Memory B cell (primary cell): ENCODE results near the gene MYH14.

Experiments used
- ATAC-seq: fragments of 150-1000 bp; cut with Tn5 transposase; 2 replicates; pipeline ENCODE4 v1.10.0; 2021; ENCODE audit warnings: low read depth, mild to moderate bottlenecking, moderate library complexity
- DNase-seq, 2 donors: peaks; one replicate each; pipeline ENCODE4 v3.0.0; 2022; ENCODE audit warnings: low spot score in 2 of 2
- H3K27ac Mint-ChIP-seq: one replicate; pipeline ENCODE4 v1.8.0; 2022; ENCODE audit warnings: mild to moderate bottlenecking, moderate library complexity, mixed read lengths
- H3K27me3 Mint-ChIP-seq: one replicate; pipeline ENCODE4 v1.8.0; 2022; ENCODE audit warnings: mixed read lengths
- H3K36me3 Mint-ChIP-seq: one replicate; pipeline ENCODE4 v1.8.0; 2022; ENCODE audit warnings: mild to moderate bottlenecking, mixed read lengths
- H3K4me1 Mint-ChIP-seq: one replicate; pipeline ENCODE4 v1.8.0; 2022; ENCODE audit warnings: mixed read lengths
- H3K4me3 Mint-ChIP-seq: one replicate; pipeline ENCODE4 v1.8.0; 2022; ENCODE audit warnings: mild to moderate bottlenecking, moderate library complexity, mixed read lengths
- H3K9me3 Mint-ChIP-seq: one replicate; pipeline ENCODE4 v1.8.0; 2022; ENCODE audit warnings: mixed read lengths

The MYH14 gene

DNA sequence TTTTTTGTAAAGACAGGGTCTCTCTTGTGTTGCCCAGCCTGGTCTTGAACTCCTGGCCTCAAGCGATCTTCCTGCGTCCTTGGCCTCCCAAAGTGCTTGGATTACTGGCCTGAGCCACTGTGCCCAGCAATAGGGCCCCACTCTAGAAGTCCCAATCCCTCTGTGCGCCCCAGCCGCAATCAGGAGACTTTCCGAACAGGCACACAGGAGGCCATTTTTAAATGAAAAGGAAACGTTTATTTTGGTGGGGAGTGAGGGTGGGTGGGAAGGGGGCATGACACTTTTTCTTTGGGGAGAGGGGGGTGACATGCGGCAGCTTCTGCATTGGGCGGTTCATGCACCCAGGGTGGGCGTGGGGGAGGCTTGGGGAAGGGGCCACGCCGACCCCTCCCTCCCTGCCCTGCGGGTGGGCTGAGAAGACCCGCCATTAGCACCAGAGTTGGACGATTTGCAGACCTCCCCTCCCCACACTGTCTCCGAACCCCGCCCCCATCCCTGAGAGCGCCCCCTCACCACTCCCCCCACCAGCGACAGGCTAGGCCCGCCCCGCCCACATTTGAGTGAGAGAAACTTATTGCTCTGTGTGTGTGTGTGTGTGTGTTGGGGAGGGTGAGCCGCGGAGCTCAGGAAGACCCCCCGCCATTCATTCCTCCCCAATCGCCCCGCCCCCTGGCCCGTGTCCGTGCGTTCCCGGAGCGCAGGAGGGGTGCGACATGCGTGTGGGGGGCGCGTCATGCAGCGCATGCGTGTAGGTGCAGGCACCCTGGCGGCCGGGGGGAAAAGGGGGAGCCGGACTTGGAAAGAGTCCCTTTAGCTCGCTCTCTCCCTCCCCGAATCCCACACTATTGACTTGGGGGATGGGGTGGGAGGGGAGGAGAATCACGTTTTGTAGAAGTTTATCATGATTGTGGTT lies 108.6 kb downstream of the MYH14 start:
- Mint-ChIP-seq H3K27me3 (peaks cover 47% of the 10 kb centered on the region), H3K4me3 (no peak overlapping the region), H3K36me3 (peaks cover 2% of the 10 kb centered on the region), H3K9me3 (peaks cover 1% of the 10 kb centered on the region), H3K27ac (no peak overlapping the region), H3K4me1 (peaks cover 20% of the 10 kb centered on the region)
- no peak for DNase-seq
- no peak for ATAC-seq

GRCh38 chr19:50312967-50313811 lies 109.8 kb downstream of the MYH14 start:
- ATAC-seq, result no peak
- H3K9me3 Mint-ChIP-seq, result peaks cover 1% of the 10 kb centered on the region
- H3K4me3 Mint-ChIP-seq, result no peak overlapping the region
- H3K27me3 Mint-ChIP-seq, result peaks cover 49% of the 10 kb centered on the region
- H3K4me1 Mint-ChIP-seq, result peaks cover 20% of the 10 kb centered on the region
- no peak overlapping the region for H3K27ac Mint-ChIP-seq
- peaks cover 8% of the 10 kb centered on the region for H3K36me3 Mint-ChIP-seq
- no peak for DNase-seq

- Mint-ChIP-seq H3K36me3 (peaks cover 8% of the 10 kb centered on the region), H3K4me1 (peaks cover 20% of the 10 kb centered on the region), H3K27ac (no peak overlapping the region), H3K27me3 (peaks cover 43% of the 10 kb centered on the region), H3K9me3 (peaks cover 1% of the 10 kb centered on the region), H3K4me3 (peak overlapping the region; percentile 18)
- DNase-seq, result no peak
- ATAC-seq, result peak; percentile 34
Measured at GRCh38 chr19:50313812-50314536, 110.6 kb downstream of the MYH14 start.

- no peak for DNase-seq
- peaks cover 36% of the 10 kb centered on the region for H3K27me3 Mint-ChIP-seq
- H3K9me3 Mint-ChIP-seq, result peaks cover 1% of the 10 kb centered on the region
- no peak for ATAC-seq
- H3K4me1 Mint-ChIP-seq, result peaks cover 20% of the 10 kb centered on the region
- peak overlapping the region; percentile 6 for H3K27ac Mint-ChIP-seq
- peak overlapping the region; percentile 41 for H3K4me3 Mint-ChIP-seq
- peaks cover 14% of the 10 kb centered on the region for H3K36me3 Mint-ChIP-seq
Measured at GRCh38 chr19:50314724-50315708, 111.6 kb downstream of the MYH14 start.

DNA sequence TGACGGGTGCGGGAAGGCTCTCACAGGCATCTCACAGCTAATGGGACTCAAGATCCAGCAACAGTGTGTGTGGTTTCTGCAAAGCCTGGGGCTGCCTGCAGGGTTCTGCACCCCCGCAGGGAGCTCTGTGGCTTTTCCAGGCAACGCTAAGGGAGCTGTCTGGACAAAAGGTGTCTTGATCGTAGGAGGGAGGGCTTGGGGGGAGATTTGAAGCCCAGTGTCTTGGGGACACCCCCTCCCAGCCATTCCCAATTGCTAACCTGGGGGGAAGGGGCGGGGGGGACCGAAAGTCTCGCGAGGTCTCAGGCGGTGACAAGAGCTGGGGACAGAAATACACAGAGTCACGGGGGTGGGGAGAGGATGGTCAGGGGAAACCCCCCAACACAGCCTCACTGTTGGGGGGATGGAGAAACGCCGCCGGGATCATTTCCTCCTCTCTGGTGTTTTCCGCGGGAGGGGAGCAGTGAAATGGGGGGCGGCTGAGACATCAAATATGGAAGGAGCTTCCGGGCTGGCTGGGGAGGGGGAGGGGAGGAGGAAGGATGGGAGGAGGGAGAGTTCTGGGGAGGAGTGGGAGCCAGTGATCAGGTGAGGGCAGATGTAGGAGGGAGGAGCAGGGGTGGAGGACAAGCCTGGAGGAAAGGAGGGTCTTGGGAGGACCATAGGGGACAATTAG lies 112.5 kb downstream of the MYH14 start:
- DNase-seq (no peak), ATAC-seq (peak; percentile 71)
- H3K27ac Mint-ChIP-seq, result no peak overlapping the region
- H3K9me3 Mint-ChIP-seq, result peaks cover 3% of the 10 kb centered on the region
- peak overlapping the region; percentile 21 for H3K4me3 Mint-ChIP-seq
- H3K27me3 Mint-ChIP-seq, result peaks cover 30% of the 10 kb centered on the region
- peaks cover 17% of the 10 kb centered on the region for H3K36me3 Mint-ChIP-seq
- peaks cover 20% of the 10 kb centered on the region for H3K4me1 Mint-ChIP-seq

DNA sequence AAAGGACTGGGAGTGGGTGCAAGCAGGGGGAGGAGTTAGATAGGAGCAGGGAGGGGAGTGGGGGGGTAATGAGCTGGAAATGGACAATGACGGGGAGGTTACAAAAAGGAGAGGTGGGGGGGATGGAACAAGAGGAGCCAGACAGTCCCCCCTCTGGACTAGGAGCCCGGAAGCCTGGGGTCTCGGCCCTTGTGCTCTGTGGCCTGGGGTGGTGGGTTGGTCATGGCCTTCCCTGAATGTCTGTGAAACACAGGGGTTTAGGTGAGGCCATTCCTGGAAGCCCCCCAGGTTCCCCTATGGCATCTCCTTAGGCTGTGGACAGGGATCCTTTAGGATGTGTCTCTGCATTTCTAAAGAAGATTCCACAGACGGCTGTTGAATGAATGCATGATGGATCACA lies 113.7 kb downstream of the MYH14 start:
- H3K27me3 Mint-ChIP-seq, result peaks cover 28% of the 10 kb centered on the region
- DNase-seq, result no peak
- ATAC-seq, result no peak
- peaks cover 3% of the 10 kb centered on the region for H3K9me3 Mint-ChIP-seq
- no peak overlapping the region for H3K4me3 Mint-ChIP-seq
- no peak overlapping the region for H3K27ac Mint-ChIP-seq
- peaks cover 20% of the 10 kb centered on the region for H3K4me1 Mint-ChIP-seq
- peaks cover 18% of the 10 kb centered on the region for H3K36me3 Mint-ChIP-seq

DNA sequence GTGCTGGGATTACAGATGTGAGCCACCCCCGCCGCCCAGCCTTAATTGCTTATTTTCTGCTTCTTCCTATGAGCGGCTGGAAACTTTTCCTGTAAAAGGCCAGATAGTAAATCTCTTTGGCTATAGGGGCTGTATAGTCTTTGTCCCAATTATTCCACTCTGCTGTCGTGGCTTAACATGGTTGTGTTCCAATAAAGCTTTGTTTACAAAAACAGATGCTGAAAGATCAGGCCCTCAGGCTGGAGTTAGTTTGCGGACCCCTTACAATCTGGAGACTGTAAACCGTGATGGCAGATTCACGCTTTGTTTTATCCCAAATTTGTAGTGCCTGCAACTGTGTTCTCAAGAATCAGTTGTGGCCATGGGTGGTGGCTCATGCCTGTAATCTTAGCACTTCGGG lies 115.0 kb downstream of the MYH14 start:
- Mint-ChIP-seq H3K27ac (no peak overlapping the region), H3K4me3 (no peak overlapping the region), H3K27me3 (peaks cover 23% of the 10 kb centered on the region), H3K4me1 (peaks cover 18% of the 10 kb centered on the region), H3K36me3 (peaks cover 24% of the 10 kb centered on the region), H3K9me3 (peaks cover 3% of the 10 kb centered on the region)
- DNase-seq (no peak), ATAC-seq (no peak)

DNA sequence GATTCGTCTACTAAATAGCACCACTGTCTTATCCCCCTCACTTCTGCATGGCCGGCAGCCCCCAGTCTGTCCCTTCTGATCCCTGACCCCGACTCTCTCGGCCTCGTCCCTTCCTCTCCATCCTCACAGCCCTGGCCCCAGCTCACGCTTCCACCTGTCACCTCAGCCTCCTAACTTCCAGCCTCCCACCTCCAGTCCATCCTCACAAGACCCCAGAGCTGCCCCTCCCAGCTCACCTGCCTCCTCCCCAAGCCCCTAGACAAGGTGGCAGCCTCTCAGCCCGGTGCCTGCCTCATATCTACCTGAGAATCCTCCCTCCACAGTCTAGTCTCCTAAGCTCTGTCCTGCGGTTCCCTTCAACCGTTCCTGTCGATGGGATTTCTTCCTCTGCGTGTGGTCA lies 115.7 kb downstream of the MYH14 start:
- peaks cover 24% of the 10 kb centered on the region for H3K36me3 Mint-ChIP-seq
- H3K9me3 Mint-ChIP-seq, result peaks cover 3% of the 10 kb centered on the region
- ATAC-seq, result no peak
- H3K27me3 Mint-ChIP-seq, result peaks cover 17% of the 10 kb centered on the region
- no peak overlapping the region for H3K4me3 Mint-ChIP-seq
- no peak overlapping the region for H3K27ac Mint-ChIP-seq
- H3K4me1 Mint-ChIP-seq, result peaks cover 13% of the 10 kb centered on the region
- no peak for DNase-seq

GRCh38 chr19:50320051-50320450 lies 116.6 kb downstream of the MYH14 start:
- Mint-ChIP-seq H3K4me3 (no peak overlapping the region), H3K4me1 (peaks cover 14% of the 10 kb centered on the region), H3K9me3 (peaks cover 2% of the 10 kb centered on the region), H3K36me3 (peaks cover 22% of the 10 kb centered on the region), H3K27me3 (peaks cover 11% of the 10 kb centered on the region), H3K27ac (no peak overlapping the region)
- ATAC-seq, result no peak
- no peak for DNase-seq

DNA sequence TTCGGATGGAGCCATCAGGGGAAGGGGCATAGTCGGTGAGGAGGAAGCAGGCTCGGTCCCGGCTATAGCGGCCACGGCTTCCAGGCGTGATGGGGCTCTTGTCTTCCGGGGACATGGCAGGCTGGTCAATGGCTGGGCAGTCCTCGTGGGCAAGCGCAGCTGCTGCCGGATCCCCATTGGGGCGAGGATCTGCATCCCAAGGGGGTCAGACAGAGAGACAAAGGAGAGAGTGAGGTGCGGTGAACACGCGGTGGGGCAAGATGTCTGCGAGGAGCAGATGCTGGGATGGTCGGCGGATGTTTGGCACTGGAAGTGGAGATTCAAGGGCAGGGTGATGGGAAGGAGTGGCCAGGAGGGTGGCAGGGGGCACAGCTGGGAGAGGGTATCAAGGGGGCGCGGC lies 117.2 kb downstream of the MYH14 start:
- Mint-ChIP-seq H3K36me3 (peaks cover 22% of the 10 kb centered on the region), H3K27ac (no peak overlapping the region), H3K27me3 (peaks cover 10% of the 10 kb centered on the region), H3K4me3 (no peak overlapping the region), H3K4me1 (peaks cover 14% of the 10 kb centered on the region), H3K9me3 (peaks cover 2% of the 10 kb centered on the region)
- ATAC-seq (no peak), DNase-seq (no peak)

GRCh38 chr19:50321831-50322230 lies 118.4 kb downstream of the MYH14 start:
- no peak overlapping the region for H3K27ac Mint-ChIP-seq
- no peak for DNase-seq
- no peak for ATAC-seq
- peaks cover 2% of the 10 kb centered on the region for H3K27me3 Mint-ChIP-seq
- H3K9me3 Mint-ChIP-seq, result peaks cover 2% of the 10 kb centered on the region
- no peak overlapping the region for H3K4me3 Mint-ChIP-seq
- H3K4me1 Mint-ChIP-seq, result peaks cover 12% of the 10 kb centered on the region
- H3K36me3 Mint-ChIP-seq, result peaks cover 22% of the 10 kb centered on the region

DNA sequence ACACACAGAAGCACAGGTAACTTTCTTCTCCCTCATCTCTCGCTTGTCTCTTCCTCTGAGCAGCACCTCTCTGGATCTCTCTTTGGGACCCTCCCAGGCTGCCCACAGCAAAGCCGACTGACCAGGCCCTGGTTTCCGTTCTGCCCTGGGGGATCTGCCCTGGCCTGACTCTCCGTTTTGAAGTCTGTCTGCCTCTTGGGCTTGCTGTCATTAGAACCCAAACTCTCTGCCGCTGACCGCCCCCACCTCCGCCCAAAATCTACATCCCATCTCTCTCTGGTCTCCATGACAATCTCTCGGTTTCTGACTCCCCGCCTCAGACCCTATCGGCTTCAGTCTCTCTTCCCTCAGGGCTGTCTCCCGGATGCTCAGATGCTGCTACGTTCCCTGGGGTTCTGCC lies 118.8 kb downstream of the MYH14 start:
- peaks cover 6% of the 10 kb centered on the region for H3K27me3 Mint-ChIP-seq
- peaks cover 22% of the 10 kb centered on the region for H3K36me3 Mint-ChIP-seq
- H3K9me3 Mint-ChIP-seq, result peaks cover 2% of the 10 kb centered on the region
- peaks cover 16% of the 10 kb centered on the region for H3K4me1 Mint-ChIP-seq
- ATAC-seq (no peak), DNase-seq (no peak)
- no peak overlapping the region for H3K27ac Mint-ChIP-seq
- no peak overlapping the region for H3K4me3 Mint-ChIP-seq
